IPS-18c (cell line): ENCODE results near the gene TSHZ2.

Source experiments
- H3K4me3 ChIP-seq: 2 replicates; pipeline ENCODE4 v1.7.0; 2013; ENCODE audit warnings: low read depth, mild to moderate bottlenecking, low read length, moderate library complexity; ENCODE audit not compliant: insufficient read depth
- H3K9me3 ChIP-seq: one replicate; pipeline ENCODE4 v1.6.1; 2013; ENCODE audit warnings: mild to moderate bottlenecking, low read length, moderate library complexity; ENCODE audit not compliant: control insufficient read depth, insufficient read depth

Gene TSHZ2

GRCh38 chr20:53124075-53124551 is 152.0 kb downstream of the TSHZ2 start:
- H3K9me3 ChIP-seq: no peaks in the 10 kb centered on the region
- H3K4me3 ChIP-seq: no peak overlapping the region

GRCh38 chr20:53124803-53125202 is 152.6 kb downstream of the TSHZ2 start:
- no peak overlapping the region for H3K4me3 ChIP-seq
- no peaks in the 10 kb centered on the region for H3K9me3 ChIP-seq

- no peak overlapping the region for H3K4me3 ChIP-seq
These were observed 154.0 kb downstream of the TSHZ2 start for GRCh38 chr20:53126185-53126584.

GRCh38 chr20:53127027-53127426 is 154.9 kb downstream of the TSHZ2 start:
- H3K9me3 ChIP-seq: no peaks in the 10 kb centered on the region
- no peak overlapping the region for H3K4me3 ChIP-seq

More at GRCh38 chr20:53126185-53126584, 154.0 kb downstream of the TSHZ2 start:
- no peaks in the 10 kb centered on the region for H3K9me3 ChIP-seq

- no peak overlapping the region for H3K4me3 ChIP-seq
- no peaks in the 10 kb centered on the region for H3K9me3 ChIP-seq
These were observed 155.8 kb downstream of the TSHZ2 start for GRCh38 chr20:53128004-53128403.

- Histone ChIP-seq H3K9me3 (no peaks in the 10 kb centered on the region), H3K4me3 (no peak overlapping the region)
These were observed 157.4 kb downstream of the TSHZ2 start for GRCh38 chr20:53129563-53129962.

- Histone ChIP-seq H3K9me3 (no peaks in the 10 kb centered on the region), H3K4me3 (no peak overlapping the region)
These were observed 158.6 kb downstream of the TSHZ2 start for GRCh38 chr20:53130795-53131194.

- Histone ChIP-seq H3K4me3 (no peak overlapping the region), H3K9me3 (no peaks in the 10 kb centered on the region)
These were observed 161.0 kb downstream of the TSHZ2 start for GRCh38 chr20:53133125-53133524.

- Histone ChIP-seq H3K9me3 (no peaks in the 10 kb centered on the region), H3K4me3 (no peak overlapping the region)
These were observed 161.5 kb downstream of the TSHZ2 start for GRCh38 chr20:53133628-53134027.

- Histone ChIP-seq H3K4me3 (no peak overlapping the region), H3K9me3 (no peaks in the 10 kb centered on the region)
These were observed 164.3 kb downstream of the TSHZ2 start for GRCh38 chr20:53136473-53136872.

GRCh38 chr20:53138454-53139262 is 166.5 kb downstream of the TSHZ2 start:
- H3K4me3 ChIP-seq: no peak overlapping the region

GRCh38 chr20:53141201-53142050 is 169.3 kb downstream of the TSHZ2 start:
- H3K4me3 ChIP-seq: no peak overlapping the region
- H3K9me3 ChIP-seq: no peaks in the 10 kb centered on the region

More at GRCh38 chr20:53138454-53139262, 166.5 kb downstream of the TSHZ2 start:
- H3K9me3 ChIP-seq: no peaks in the 10 kb centered on the region

- Histone ChIP-seq H3K9me3 (peaks cover 2% of the 10 kb centered on the region), H3K4me3 (no peak overlapping the region)
These were observed 170.3 kb downstream of the TSHZ2 start for GRCh38 chr20:53142225-53143127.

GRCh38 chr20:53146201-53146891 is 174.2 kb downstream of the TSHZ2 start:
- no peak overlapping the region for H3K4me3 ChIP-seq
- H3K9me3 ChIP-seq: peaks cover 2% of the 10 kb centered on the region

GRCh38 chr20:53148771-53149147 is 176.6 kb downstream of the TSHZ2 start:
- no peak overlapping the region for H3K4me3 ChIP-seq

GRCh38 chr20:53149148-53149889 is 177.2 kb downstream of the TSHZ2 start:
- Histone ChIP-seq H3K9me3 (peaks cover 2% of the 10 kb centered on the region), H3K4me3 (no peak overlapping the region)

More at GRCh38 chr20:53148771-53149147, 176.6 kb downstream of the TSHZ2 start:
- peaks cover 2% of the 10 kb centered on the region for H3K9me3 ChIP-seq
